MM.1S (cell line): ENCODE measurements around the gene ADAMTSL1.

Experiments
- DNase-seq: peaks from one replicate; pipeline ENCODE4 v3.0.0-alpha.2; 2015
- H2AFZ ChIP-seq: fragments of 300-600 bp; sonication (generic); 2 replicates; pipeline ENCODE4 v1.6.0; 2016; ENCODE audit warnings: antibody characterized with exemption, low read length
- H3F3A ChIP-seq: fragments of 300-600 bp; sonication (generic); 2 replicates; pipeline ENCODE4 v1.6.1; 2016; ENCODE audit warnings: mild to moderate bottlenecking, antibody characterized with exemption, low read length, moderate library complexity, mixed read lengths; ENCODE audit not compliant: insufficient read depth
- H3K27ac ChIP-seq: fragments of 300-600 bp; sonication (generic); 2 replicates; pipeline ENCODE4 v1.5.1; 2016; ENCODE audit warnings: mild to moderate bottlenecking, low read length
- H3K27me3 ChIP-seq: fragments of 300-600 bp; sonication (generic); replicated peaks from 2 replicates; pipeline ENCODE4 v1.6.0; 2016; ENCODE audit warnings: low read length; ENCODE audit not compliant: insufficient read depth
- H3K36me3 ChIP-seq: fragments of 300-600 bp; sonication (generic); replicated peaks from 2 replicates; pipeline ENCODE4 v1.6.1; 2016; ENCODE audit warnings: mild to moderate bottlenecking, low read length, mixed read lengths; ENCODE audit not compliant: insufficient read depth
- H3K4me1 ChIP-seq: fragments of 300-600 bp; sonication (generic); 2 replicates; pipeline ENCODE4 v1.6.1; 2016; ENCODE audit warnings: low read length, mixed read lengths
- H3K4me2 ChIP-seq: fragments of 300-600 bp; sonication (generic); 2 replicates; pipeline ENCODE4 v1.6.0; 2016; ENCODE audit warnings: low read depth, low read length
- H3K4me3 ChIP-seq: fragments of 300-600 bp; sonication (generic); 2 replicates; pipeline ENCODE4 v1.5.1; 2016; ENCODE audit warnings: low read length, mixed read lengths
- H3K79me2 ChIP-seq: fragments of 300-600 bp; sonication (generic); 2 replicates; pipeline ENCODE4 v1.6.1; 2016; ENCODE audit warnings: mixed run types, low read length, mixed read lengths
- H3K9ac ChIP-seq: fragments of 300-600 bp; sonication (generic); 2 replicates; pipeline ENCODE4 v1.6.1; 2016; ENCODE audit warnings: low read length, mixed read lengths
- H3K9me2 ChIP-seq: fragments of 300-600 bp; sonication (generic); replicated peaks from 2 replicates; pipeline ENCODE4 v1.6.1; 2016; ENCODE audit warnings: mild to moderate bottlenecking, low read length, mixed read lengths; ENCODE audit not compliant: insufficient read depth
- H3K9me3 ChIP-seq: fragments of 300-600 bp; sonication (generic); replicated peaks from 2 replicates; pipeline ENCODE4 v1.6.1; 2016; ENCODE audit warnings: mild to moderate bottlenecking, low read length, mixed read lengths; ENCODE audit not compliant: insufficient read depth
- H4K20me1 ChIP-seq: fragments of 300-600 bp; sonication (generic); 2 replicates; pipeline ENCODE4 v1.6.1; 2016; ENCODE audit warnings: mild to moderate bottlenecking, low read length, moderate library complexity, mixed read lengths; ENCODE audit not compliant: insufficient read depth
- EZH2 ChIP-seq: fragments of 300-600 bp; sonication (generic); optimal IDR thresholded peaks from 2 replicates; pipeline ENCODE3; 2017; ENCODE audit warnings: low read depth, mild to moderate bottlenecking, antibody characterized with exemption, low read length, mixed read lengths
- EZH2phosphoT487 ChIP-seq: fragments of 300-600 bp; sonication (generic); IDR thresholded peaks from 2 replicates; pipeline ENCODE4 v1.6.1; 2018; ENCODE audit warnings: antibody characterized with exemption, low read length
- TF ChIP-seq, protein P1 (sequence below): fragments of 300-600 bp; sonication (generic); IDR thresholded peaks from 2 replicates; pipeline ENCODE4 v1.5.1; 2016; ENCODE audit warnings: antibody characterized with exemption, low read length, mixed read lengths

ADAMTSL1 gene

DNA sequence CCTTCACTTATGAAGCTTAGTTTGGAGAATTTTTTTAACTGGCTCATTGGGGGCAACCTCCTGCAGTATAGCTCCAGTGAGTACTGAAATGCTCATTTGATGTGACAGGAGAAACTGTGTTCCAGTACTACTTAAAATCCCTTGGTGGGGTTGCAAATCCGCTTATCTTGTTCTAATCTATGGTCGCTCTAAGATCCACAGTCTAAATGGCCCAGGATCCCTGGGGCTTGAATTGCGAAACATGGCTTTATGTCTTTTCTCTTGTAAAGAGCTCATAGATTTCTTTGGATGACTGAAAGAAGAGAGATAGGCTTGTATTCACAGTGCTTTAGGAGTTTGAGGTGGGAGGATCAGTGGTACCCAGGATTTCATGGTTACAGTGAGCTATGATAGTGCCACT, 52.7 kb downstream of the ADAMTSL1 start:
- H3K36me3 ChIP-seq, result no peaks in the 10 kb centered on the region
- DNase-seq, result no peak
- TF ChIP-seq EZH2phosphoT487 (no peak), EZH2 (no peak)
- TF ChIP-seq, protein P1, sequence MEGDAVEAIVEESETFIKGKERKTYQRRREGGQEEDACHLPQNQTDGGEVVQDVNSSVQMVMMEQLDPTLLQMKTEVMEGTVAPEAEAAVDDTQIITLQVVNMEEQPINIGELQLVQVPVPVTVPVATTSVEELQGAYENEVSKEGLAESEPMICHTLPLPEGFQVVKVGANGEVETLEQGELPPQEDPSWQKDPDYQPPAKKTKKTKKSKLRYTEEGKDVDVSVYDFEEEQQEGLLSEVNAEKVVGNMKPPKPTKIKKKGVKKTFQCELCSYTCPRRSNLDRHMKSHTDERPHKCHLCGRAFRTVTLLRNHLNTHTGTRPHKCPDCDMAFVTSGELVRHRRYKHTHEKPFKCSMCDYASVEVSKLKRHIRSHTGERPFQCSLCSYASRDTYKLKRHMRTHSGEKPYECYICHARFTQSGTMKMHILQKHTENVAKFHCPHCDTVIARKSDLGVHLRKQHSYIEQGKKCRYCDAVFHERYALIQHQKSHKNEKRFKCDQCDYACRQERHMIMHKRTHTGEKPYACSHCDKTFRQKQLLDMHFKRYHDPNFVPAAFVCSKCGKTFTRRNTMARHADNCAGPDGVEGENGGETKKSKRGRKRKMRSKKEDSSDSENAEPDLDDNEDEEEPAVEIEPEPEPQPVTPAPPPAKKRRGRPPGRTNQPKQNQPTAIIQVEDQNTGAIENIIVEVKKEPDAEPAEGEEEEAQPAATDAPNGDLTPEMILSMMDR, result no peak

DNA sequence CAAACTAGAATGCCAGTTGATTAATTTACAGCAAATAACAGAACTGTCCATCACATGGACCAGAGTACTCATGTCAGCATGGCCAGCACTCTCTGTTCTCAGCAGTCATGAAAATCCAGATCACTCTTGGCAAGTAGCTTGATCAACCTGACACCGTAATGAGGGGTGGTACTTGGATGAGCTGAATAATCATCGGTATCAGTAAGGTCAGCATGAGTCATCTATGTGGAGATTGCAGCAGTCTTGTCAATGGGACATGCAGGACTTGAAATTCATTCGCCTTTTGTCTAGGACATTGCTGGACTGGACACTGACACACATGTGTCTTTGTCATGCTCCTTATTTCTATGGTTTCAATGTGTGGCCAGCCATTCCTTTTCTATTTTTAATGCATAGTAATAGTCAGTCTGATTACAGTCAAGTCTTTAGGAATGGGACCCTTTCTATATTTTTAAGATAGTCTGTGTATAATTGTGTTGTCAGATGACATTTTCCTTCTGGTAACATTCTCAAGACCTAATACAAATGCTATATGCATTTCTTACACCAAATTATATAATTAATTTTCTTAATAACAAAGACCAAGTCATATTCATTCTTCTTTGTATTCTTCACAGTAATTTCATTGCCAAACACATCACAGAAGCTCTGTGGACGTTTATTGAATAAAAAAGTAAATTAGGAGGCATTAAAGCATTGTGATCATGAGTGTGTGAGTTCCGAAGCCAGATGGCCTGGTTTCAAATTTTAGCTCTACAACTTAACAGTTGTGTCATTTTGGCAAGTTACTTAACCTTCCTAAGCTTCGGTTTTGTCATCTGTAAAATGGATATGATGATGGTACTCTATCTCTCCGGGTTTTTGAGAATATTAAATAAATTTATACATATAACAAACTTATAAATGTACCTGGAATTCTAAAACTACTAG, 57.4 kb downstream of the ADAMTSL1 start:
- TF ChIP-seq EZH2phosphoT487 (no peak), EZH2 (no peak)
- TF ChIP-seq, protein P1, result no peak
- Histone ChIP-seq H3K9me2 (no peaks in the 10 kb centered on the region), H4K20me1 (no peaks in the 10 kb centered on the region), H3K36me3 (no peaks in the 10 kb centered on the region), H3K79me2 (no peaks in the 10 kb centered on the region), H3K4me2 (no peak overlapping the region), H3K9me3 (no peaks in the 10 kb centered on the region), H3K4me3 (no peak overlapping the region), H3K4me1 (no peaks in the 10 kb centered on the region), H3K27me3 (no peaks in the 10 kb centered on the region), H3K9ac (no peak overlapping the region), H3K27ac (no peak overlapping the region), H3F3A (no peaks in the 10 kb centered on the region), H2AFZ (no peak overlapping the region)
- DNase-seq, result no peak

More for the DNA sequence above, 52.7 kb downstream of the ADAMTSL1 start:
- no peak overlapping the region for H3K4me2 ChIP-seq
- no peak overlapping the region for H3K9ac ChIP-seq
- H3K79me2 ChIP-seq, result no peaks in the 10 kb centered on the region
- H3K27ac ChIP-seq, result no peak overlapping the region
- H3K9me2 ChIP-seq, result no peaks in the 10 kb centered on the region
- no peak overlapping the region for H3K4me3 ChIP-seq
- no peak overlapping the region for H2AFZ ChIP-seq
- H3K27me3 ChIP-seq, result no peaks in the 10 kb centered on the region
- H3F3A ChIP-seq, result no peaks in the 10 kb centered on the region
- no peaks in the 10 kb centered on the region for H4K20me1 ChIP-seq
- no peaks in the 10 kb centered on the region for H3K9me3 ChIP-seq
- H3K4me1 ChIP-seq, result no peaks in the 10 kb centered on the region

DNA sequence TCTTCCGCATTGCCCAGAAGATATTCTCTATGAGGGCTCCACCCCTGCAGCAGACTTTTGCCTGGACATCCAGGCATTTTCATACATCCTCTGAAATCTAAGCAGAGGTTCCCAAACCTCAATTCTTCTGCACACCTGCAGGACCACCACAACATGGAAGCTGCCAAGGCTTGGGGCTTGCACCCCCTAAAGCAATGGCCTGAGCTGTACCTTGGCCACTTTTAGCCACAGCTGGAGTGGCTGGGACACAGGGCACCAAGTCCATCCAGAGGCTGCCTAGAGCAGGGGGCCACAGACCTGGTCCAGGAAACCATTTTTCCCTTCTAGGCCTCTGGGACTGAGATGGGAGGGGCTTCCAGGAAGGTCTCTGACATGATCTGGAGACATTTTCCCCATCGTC, 60.7 kb downstream of the ADAMTSL1 start:
- H3K27me3 ChIP-seq, result no peaks in the 10 kb centered on the region
- H3K4me2 ChIP-seq, result no peak overlapping the region
- no peak overlapping the region for H3K27ac ChIP-seq
- no peaks in the 10 kb centered on the region for H3K4me1 ChIP-seq
- no peaks in the 10 kb centered on the region for H3F3A ChIP-seq
- H4K20me1 ChIP-seq, result no peaks in the 10 kb centered on the region
- H3K79me2 ChIP-seq, result no peaks in the 10 kb centered on the region
- no peak for DNase-seq
- no peaks in the 10 kb centered on the region for H3K9me2 ChIP-seq
- H3K4me3 ChIP-seq, result no peak overlapping the region
- TF ChIP-seq, protein P1, result no peak
- TF ChIP-seq EZH2 (no peak), EZH2phosphoT487 (no peak)
- no peak overlapping the region for H3K9ac ChIP-seq
- H3K36me3 ChIP-seq, result no peaks in the 10 kb centered on the region
- H3K9me3 ChIP-seq, result no peaks in the 10 kb centered on the region
- H2AFZ ChIP-seq, result no peak overlapping the region
